Measurements from ENCODE around the gene GNS.

GNS gene

DNA sequence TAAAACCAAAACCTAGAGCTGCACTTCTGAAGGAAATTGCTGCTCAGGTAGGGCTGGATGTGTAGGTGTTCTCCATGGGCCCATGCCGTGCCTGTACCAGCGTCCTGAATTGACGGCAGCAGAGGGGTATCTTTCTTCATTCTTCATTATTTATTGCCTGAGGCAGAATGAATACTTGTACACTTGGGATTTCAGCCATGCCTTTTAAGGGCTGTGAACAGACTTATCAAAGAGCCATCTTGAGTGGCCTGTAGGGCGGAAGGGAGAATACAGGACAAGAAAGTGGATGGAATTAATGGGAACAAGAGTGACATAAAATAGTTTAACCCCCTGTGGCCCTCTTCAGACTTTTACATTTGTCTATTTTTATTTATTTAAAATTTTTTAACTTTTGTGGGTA, 87.5 kb downstream of the GNS start:
- DNase-seq: no peak

DNA sequence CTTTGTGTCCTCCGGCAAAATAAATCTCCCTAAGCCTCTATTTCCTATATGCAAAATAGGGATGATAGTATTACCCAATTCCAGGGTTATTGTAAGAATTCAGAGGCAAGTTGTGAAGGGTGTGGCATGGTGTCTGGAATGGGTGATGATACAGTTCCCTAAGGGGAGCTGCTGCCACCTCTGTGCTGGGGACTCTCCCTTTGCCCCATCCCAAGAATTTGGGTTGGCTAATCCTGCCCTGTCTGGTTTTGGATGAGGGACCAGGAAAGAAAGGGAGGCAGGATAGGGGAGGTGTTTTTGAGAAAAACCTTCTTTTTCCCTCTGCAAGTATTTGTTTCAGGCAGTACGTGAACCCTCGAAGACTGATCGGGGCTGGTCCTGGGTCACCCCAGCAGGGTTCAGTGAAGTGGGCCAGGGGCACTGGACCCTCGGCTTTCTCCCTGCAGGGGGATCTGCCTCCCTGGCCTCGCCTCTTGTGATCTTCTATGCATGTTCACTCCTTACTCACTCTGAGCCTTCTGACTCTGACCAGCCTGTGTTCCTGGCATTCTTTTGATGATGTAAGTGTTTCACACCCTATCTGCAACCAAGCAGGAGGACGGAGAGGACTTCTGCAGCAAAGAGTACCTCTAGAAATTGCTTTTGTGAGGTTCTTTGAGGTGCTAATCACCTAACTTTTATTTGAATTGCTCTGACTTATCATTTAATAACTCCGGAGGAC, 88.1 kb downstream of the GNS start:
- DNase-seq: no peak

DNA sequence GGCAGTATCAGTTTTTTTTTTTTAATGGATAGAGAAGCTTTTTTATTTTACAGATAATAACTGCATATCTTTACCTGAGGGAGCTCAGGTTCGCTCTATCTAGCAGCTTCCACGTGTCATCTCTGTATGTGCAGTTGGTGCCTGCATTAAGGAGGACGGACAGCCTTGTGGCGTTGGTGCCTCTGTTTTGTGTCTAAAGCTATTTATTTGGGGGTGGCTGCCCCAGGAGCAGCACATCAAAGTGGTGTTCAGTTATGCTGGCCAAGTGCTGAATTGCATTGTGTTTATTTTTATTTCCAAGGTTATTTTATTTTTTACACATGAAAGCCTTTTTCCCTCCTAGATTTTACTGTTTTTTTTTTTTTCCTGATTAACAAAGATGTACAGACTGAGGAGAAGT, 89.2 kb downstream of the GNS start:
- DNase-seq: no peak

DNA sequence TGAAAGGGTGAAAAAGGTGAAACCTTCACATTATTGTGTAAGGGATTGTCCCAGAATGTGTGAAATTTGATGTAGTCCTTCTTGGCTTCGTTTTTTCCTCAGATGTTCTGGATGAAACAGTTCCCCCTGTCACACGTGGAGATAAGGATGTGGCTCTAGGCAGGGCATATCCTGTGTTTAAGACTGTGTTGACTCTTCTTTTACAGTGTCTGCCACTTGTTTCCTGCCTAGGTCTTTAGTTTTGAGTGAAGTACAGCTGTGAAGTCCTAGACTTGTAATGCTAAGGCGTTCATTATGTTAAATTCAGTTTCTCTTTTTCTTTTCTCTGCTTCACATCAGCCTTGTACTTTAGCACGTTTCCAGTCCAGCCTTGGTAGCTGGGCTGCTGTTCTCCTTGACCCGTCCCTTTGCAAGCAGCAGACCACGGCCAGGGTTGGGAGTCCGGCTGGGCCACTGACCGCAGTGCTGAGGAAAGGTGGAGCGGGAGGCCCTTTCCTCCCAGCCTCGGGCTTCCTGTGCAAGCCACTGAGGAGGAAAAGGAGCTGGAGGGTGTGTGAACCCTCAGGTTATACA, 89.8 kb downstream of the GNS start:
- peak; percentile 62 for DNase-seq

DNA sequence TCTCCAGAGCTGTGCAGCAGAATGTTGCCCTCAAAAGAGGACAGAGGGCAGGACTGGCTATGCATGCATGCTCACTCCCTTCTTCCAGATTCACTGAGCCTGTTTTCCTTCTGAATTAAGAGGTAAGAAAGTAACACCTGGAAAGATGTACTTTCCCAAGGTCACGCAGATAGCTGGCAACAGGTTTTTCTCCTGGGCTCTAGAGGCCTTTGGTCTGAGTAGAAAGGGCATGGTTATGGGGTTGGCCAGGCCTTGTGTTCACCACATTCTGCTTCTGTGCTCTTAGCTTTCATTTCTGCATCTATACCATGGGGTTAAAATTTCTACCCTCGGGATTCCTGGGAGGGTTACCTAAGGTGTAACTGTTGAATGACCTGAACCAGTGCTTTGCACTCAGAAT, 91.4 kb downstream of the GNS start:
- DNase-seq: no peak

DNA sequence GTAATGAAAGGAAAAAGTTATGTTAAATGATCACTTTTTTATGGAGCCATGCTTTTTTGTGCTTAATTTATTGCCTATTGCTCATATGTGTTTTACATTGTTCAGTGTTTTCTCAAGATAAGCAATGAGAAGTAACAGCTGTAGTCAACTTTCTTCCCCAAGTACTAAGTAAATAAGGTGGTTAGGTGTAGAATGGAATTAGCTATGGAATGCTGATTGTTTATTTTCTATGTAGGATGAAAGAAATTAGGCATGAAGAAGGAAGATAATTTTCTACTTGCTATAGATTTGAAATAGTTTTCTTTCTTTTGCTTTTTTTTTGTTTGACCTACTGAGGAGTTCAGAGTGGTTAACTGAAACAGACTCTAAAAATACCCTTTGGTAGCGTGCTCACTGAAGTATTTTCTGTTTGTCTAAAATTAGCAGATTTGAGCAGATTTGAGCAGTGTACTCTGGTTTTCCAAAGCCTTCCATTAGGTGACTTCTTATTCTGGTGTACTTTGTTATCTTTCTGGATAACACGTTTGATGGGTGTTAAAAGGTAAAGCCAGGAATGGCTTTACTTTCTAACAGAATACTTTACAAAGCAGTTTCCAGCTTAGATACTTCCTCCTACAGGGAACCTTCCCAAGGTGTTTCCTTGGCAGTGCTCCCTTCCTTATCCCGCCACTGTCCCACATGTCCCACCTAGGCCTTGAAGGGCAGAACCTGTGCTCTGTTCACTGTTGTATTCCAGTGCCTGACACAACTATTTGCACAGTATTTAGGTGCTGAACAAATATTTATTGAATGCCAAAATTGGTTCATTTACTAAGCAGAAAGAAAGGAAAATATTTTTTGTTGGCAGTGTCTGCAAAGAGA, 92.9 kb downstream of the GNS start:
- no peak for DNase-seq

DNA sequence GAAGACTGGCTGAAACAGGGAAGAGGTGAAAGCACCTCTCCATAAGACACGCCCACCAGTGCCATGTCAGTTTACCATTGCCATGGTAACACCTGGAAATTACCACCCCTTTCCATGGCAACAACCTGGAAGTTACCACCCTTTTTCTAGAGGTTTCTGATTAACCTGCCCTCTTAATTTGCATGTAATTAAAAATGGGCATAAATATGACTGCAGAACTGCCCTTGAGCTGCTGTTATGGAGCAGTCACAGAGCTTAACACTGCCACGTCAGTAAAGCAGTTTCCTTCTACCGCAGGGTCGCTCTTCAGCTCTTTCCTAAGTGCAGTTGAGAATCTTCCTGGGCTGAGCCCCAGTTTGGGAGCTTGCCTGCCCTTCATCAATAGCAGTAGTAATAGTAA, 93.7 kb downstream of the GNS start:
- DNase-seq: no peak

Measured in right forelimb (tissue), 1 donor.